Panc1 (cell line): ENCODE data around the gene CWC22. TPM values are rescaled to one million over a fixed set of nuclear protein-coding genes. Genes with fewer than 3 reads are reported as not detected.

ENCODE experiments used
- ATAC-seq: fragments of 200-7000 bp; cut with Tn5 transposase; 2 replicates; pipeline ENCODE4 v1.9.1; 2020; ENCODE audit warnings: mild to moderate bottlenecking, moderate library complexity
- BruUV-seq: library from RNA; stranded (reverse); fragments of 400-500 nt; replicated peaks from 2 replicates; lab custom pipeline; 2021; lab: Mats Ljungman, UMichigan
- CTCF ChIA-PET: fragments of 300-600 bp; sonication (Branson Sonifier 250); formaldehyde crosslinking; loops from one replicate; lab custom pipeline; 2022; ENCODE audit warnings: antibody characterized with exemption; lab: Charles Lee
- POLR2A ChIA-PET: fragments of 300-600 bp; sonication (Branson Sonifier 250); formaldehyde crosslinking; loops from one replicate; lab custom pipeline; 2022; ENCODE audit warnings: antibody characterized with exemption; lab: Charles Lee
- DNase-seq: peaks from one replicate; pipeline ENCODE4 v3.0.0-alpha.2; 2010; ENCODE audit warnings: low read depth, low spot score
- H3K27ac ChIP-seq: 2 replicates; pipeline ENCODE4 v1.5.1; 2011; ENCODE audit warnings: mild to moderate bottlenecking, low read length, inconsistent platforms
- H3K27me3 ChIP-seq: fragments of 200-500 bp; sonication (Bioruptor generic); 2 replicates; pipeline ENCODE4 v1.6.0; 2014; ENCODE audit warnings: low read length, inconsistent platforms; ENCODE audit not compliant: control insufficient read depth, insufficient read depth
- H3K36me3 ChIP-seq: fragments of 200-500 bp; sonication (Bioruptor generic); 2 replicates; pipeline ENCODE4 v1.5.1; 2014; ENCODE audit warnings: inconsistent platforms, mild to moderate bottlenecking, low read length, moderate library complexity; ENCODE audit not compliant: control insufficient read depth, insufficient read depth
- H3K4me1 ChIP-seq: 2 replicates; pipeline ENCODE4 v1.5.1; 2011; ENCODE audit warnings: inconsistent platforms, mild to moderate bottlenecking, low read length, moderate library complexity; ENCODE audit not compliant: control insufficient read depth, insufficient read depth
- H3K4me3 ChIP-seq, 2 experiments: 2 replicates each; pipeline ENCODE4 v1.5.1; 2011 to 2012; ENCODE audit warnings: low read depth in 2 of 2, low read length in 2 of 2, mild to moderate bottlenecking in 2 of 2, inconsistent platforms in 1 of 2, moderate library complexity in 1 of 2
- H3K9me3 ChIP-seq: fragments of 200-500 bp; sonication (Bioruptor generic); 2 replicates; pipeline ENCODE4 v1.5.1; 2014; ENCODE audit warnings: low read depth, mild to moderate bottlenecking, inconsistent platforms, low read length, moderate library complexity; ENCODE audit not compliant: control insufficient read depth, insufficient read depth
- POLR2AphosphoS5 ChIP-seq: IDR thresholded peaks from 2 replicates; pipeline ENCODE4 v1.6.1; 2012; ENCODE audit warnings: mild to moderate bottlenecking, low read depth, low read length, moderate library complexity
- SIN3A ChIP-seq: IDR thresholded peaks from 2 replicates; pipeline ENCODE4 v1.6.1; 2012; ENCODE audit warnings: low read depth, mild to moderate bottlenecking, low read length, moderate library complexity, borderline replicate concordance; ENCODE audit not compliant: insufficient read depth
- TCF7L2 ChIP-seq: IDR thresholded peaks from 2 replicates; pipeline ENCODE4 v1.6.1; 2011; ENCODE audit warnings: mild to moderate bottlenecking, low read depth, low read length, inconsistent platforms
- in situ Hi-C: cut with HindIII; loops from 2 replicates; pipeline ENCODE4 v1.10.0; 2016; ENCODE audit warnings: low sequenced_read_pairs, low pct_unique_long_range_greater_than_20kb
- intact Hi-C: fragments of 100-400 bp; cut with micrococcal nuclease; formaldehyde crosslinking; loops from one replicate; pipeline ENCODE4 v1.10.0; 2022; ENCODE audit not compliant: unreplicated experiment
- total RNA-seq: library from RNA; stranded (reverse); gene quantifications from one replicate; pipeline ENCODE4 v1.2.1, GENCODE V29; 2021; ENCODE audit not compliant: unreplicated experiment
- TF ChIP-seq, protein P1 (sequence below), 2 experiments: IDR thresholded peaks; 2 replicates each; pipeline ENCODE4 v1.6.1; 2011 to 2012; ENCODE audit warnings: low read depth in 2 of 2, control low read depth in 1 of 2, low read length in 1 of 2, mild to moderate bottlenecking in 1 of 2, moderate library complexity in 1 of 2; ENCODE audit not compliant: insufficient read depth in 1 of 2
- TF ChIP-seq, protein P2 (sequence below): fragments of 450-650 bp; IDR thresholded peaks from 2 replicates; pipeline ENCODE4 v1.5.1; 2017; ENCODE audit warnings: mild to moderate bottlenecking

Gene CWC22
- total RNA-seq, 1 experiment from 2014 or later = 17.2 TPM

DNA sequence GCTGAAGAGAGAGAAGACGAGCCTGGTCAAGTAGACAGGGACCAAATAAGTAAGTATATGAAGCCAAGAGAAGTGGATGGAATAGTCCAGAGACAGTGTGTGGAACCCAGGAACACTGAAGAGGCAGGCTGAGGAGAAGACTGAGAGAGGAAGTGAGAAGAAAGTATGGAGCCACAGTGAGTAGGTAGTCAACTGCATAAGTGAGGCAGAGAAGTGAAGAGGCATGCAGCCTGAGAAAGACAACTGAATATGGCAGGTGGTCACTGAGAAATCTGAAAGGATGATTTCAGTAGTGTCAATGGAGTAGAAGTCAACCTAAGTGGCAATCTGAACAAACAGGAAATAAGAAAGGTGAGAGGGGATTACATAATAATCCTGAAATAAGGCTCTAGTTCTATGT is 55.4 kb downstream of the CWC22 start:
- intact Hi-C loops (no loop called here), in situ Hi-C loops (no loop called here)
- no peaks in the 10 kb centered on the region for H3K27me3 ChIP-seq
- H3K4me1 ChIP-seq = no peaks in the 10 kb centered on the region
- H3K4me3 ChIP-seq = no peak overlapping the region
- CTCF ChIA-PET = no interaction called here
- BruUV-seq = no TSS peak
- no peaks in the 10 kb centered on the region for H3K9me3 ChIP-seq
- ATAC-seq (no peak), DNase-seq (no peak)
- TF ChIP-seq, protein P1, sequence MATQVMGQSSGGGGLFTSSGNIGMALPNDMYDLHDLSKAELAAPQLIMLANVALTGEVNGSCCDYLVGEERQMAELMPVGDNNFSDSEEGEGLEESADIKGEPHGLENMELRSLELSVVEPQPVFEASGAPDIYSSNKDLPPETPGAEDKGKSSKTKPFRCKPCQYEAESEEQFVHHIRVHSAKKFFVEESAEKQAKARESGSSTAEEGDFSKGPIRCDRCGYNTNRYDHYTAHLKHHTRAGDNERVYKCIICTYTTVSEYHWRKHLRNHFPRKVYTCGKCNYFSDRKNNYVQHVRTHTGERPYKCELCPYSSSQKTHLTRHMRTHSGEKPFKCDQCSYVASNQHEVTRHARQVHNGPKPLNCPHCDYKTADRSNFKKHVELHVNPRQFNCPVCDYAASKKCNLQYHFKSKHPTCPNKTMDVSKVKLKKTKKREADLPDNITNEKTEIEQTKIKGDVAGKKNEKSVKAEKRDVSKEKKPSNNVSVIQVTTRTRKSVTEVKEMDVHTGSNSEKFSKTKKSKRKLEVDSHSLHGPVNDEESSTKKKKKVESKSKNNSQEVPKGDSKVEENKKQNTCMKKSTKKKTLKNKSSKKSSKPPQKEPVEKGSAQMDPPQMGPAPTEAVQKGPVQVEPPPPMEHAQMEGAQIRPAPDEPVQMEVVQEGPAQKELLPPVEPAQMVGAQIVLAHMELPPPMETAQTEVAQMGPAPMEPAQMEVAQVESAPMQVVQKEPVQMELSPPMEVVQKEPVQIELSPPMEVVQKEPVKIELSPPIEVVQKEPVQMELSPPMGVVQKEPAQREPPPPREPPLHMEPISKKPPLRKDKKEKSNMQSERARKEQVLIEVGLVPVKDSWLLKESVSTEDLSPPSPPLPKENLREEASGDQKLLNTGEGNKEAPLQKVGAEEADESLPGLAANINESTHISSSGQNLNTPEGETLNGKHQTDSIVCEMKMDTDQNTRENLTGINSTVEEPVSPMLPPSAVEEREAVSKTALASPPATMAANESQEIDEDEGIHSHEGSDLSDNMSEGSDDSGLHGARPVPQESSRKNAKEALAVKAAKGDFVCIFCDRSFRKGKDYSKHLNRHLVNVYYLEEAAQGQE (IDR thresholded peaks at IDR 0.05; ENCODE audit: insufficient read depth in 1 of 2, low read depth in 2 of 2, low read length in 1 of 2) = no peak
- TF ChIP-seq POLR2AphosphoS5 (no peak), TCF7L2 (no peak), SIN3A (no peak)
- TF ChIP-seq, protein P2, sequence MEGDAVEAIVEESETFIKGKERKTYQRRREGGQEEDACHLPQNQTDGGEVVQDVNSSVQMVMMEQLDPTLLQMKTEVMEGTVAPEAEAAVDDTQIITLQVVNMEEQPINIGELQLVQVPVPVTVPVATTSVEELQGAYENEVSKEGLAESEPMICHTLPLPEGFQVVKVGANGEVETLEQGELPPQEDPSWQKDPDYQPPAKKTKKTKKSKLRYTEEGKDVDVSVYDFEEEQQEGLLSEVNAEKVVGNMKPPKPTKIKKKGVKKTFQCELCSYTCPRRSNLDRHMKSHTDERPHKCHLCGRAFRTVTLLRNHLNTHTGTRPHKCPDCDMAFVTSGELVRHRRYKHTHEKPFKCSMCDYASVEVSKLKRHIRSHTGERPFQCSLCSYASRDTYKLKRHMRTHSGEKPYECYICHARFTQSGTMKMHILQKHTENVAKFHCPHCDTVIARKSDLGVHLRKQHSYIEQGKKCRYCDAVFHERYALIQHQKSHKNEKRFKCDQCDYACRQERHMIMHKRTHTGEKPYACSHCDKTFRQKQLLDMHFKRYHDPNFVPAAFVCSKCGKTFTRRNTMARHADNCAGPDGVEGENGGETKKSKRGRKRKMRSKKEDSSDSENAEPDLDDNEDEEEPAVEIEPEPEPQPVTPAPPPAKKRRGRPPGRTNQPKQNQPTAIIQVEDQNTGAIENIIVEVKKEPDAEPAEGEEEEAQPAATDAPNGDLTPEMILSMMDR = no peak
- no peak overlapping the region for H3K27ac ChIP-seq
- peaks cover 46% of the 10 kb centered on the region for H3K36me3 ChIP-seq
- POLR2A ChIA-PET = no interaction called here

DNA sequence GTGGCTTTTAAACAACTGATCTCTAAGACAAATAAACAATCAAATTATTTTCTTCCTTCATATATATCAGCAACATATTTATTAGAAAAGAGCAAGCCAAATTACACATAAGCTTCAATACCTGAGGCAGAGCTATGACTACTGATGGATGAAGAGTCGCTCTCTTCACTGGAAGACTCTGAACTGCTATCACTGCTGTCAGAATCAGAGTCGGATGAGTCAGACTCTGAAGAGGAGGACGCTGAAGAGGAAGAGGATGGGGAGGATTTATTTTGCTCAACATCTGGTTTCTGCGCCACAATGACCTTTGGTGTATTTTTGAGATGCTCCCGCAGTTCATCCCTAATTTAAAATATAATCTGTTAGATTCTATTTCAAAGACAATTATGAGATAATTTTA is 56.7 kb downstream of the CWC22 start:
- DNase-seq = no peak
- BruUV-seq = no TSS peak
- no peak overlapping the region for H3K27ac ChIP-seq
- no peaks in the 10 kb centered on the region for H3K9me3 ChIP-seq
- H3K4me3 ChIP-seq = no peak overlapping the region
- TF ChIP-seq POLR2AphosphoS5 (no peak), SIN3A (no peak), TCF7L2 (no peak)
- TF ChIP-seq, protein P1 (IDR thresholded peaks at IDR 0.05; ENCODE audit: insufficient read depth in 1 of 2, low read depth in 2 of 2, low read length in 1 of 2) = no peak
- TF ChIP-seq, protein P2 = no peak
- ChIA-PET POLR2A (no interaction called here), CTCF (no interaction called here)
- intact Hi-C loops = no loop called here
- H3K27me3 ChIP-seq = no peaks in the 10 kb centered on the region
- H3K36me3 ChIP-seq = peaks cover 45% of the 10 kb centered on the region
- no peak for ATAC-seq
- in situ Hi-C loops = no loop called here
- H3K4me1 ChIP-seq = no peaks in the 10 kb centered on the region
